ENCODE data around the gene DGKQ.

DNA sequence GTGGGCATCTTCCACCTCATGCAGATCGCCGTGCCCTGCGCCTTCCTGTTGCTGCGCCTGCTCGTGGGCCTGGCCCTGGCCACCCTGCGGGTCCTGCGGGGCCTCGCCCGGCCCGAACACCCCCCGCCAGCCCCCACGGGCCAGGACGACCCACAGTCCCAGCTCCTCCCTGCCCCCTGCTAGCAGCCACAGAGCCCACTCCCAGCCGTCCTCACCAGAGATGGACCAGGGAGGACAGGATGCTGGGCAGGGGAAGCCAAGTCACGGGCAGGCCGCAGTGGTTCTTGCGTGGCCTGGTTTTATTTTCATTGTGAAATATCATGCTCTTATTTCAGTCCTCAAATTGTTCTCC lies 15.1 kb downstream of the DGKQ start:
- no peak for TF ChIP-seq POLR2A (IDR thresholded peaks at IDR 0.05)
- TF ChIP-seq, protein P1, sequence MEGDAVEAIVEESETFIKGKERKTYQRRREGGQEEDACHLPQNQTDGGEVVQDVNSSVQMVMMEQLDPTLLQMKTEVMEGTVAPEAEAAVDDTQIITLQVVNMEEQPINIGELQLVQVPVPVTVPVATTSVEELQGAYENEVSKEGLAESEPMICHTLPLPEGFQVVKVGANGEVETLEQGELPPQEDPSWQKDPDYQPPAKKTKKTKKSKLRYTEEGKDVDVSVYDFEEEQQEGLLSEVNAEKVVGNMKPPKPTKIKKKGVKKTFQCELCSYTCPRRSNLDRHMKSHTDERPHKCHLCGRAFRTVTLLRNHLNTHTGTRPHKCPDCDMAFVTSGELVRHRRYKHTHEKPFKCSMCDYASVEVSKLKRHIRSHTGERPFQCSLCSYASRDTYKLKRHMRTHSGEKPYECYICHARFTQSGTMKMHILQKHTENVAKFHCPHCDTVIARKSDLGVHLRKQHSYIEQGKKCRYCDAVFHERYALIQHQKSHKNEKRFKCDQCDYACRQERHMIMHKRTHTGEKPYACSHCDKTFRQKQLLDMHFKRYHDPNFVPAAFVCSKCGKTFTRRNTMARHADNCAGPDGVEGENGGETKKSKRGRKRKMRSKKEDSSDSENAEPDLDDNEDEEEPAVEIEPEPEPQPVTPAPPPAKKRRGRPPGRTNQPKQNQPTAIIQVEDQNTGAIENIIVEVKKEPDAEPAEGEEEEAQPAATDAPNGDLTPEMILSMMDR (IDR thresholded peaks at IDR 0.05): no peak
